Lower lobe of right lung (tissue), 2 donors: Measurements from ENCODE around the gene RAPGEF2. TPM values are rescaled to one million over a fixed set of nuclear protein-coding genes. Genes with fewer than 3 reads are reported as not detected.
"Not testable (repeated sequence)": the region's sequence is repeated elsewhere in the genome, so short reads cannot be mapped to it uniquely, and the experiment has no call there.

Source experiments
- ATAC-seq, 2 donors: fragments of 200-7000 bp; cut with Tn5 transposase; one replicate each; pipeline ENCODE4 v1.9.1; 2020 to 2022; ENCODE audit warnings: mild to moderate bottlenecking in 2 of 2, moderate library complexity in 2 of 2
- DNase-seq: peaks from one replicate; pipeline ENCODE4 v3.0.0-alpha.2; 2020
- H3K27ac ChIP-seq: fragments of 200-600 bp; one replicate; pipeline ENCODE4 v1.8.0; 2022
- H3K27me3 ChIP-seq: fragments of 200-600 bp; one replicate; pipeline ENCODE4 v1.8.0; 2022; ENCODE audit warnings: low read depth
- H3K36me3 ChIP-seq: fragments of 200-600 bp; one replicate; pipeline ENCODE4 v1.8.0; 2022; ENCODE audit warnings: mild to moderate bottlenecking
- H3K4me1 ChIP-seq: fragments of 200-600 bp; one replicate; pipeline ENCODE4 v1.8.0; 2022
- H3K4me3 ChIP-seq: fragments of 200-600 bp; one replicate; pipeline ENCODE4 v1.8.0; 2022; ENCODE audit warnings: mild to moderate bottlenecking
- H3K9me3 ChIP-seq: fragments of 200-600 bp; one replicate; pipeline ENCODE4 v1.8.0; 2022
- CTCF ChIP-seq: fragments of 200-600 bp; IDR thresholded peaks from one replicate; pipeline ENCODE4 v1.8.0; 2022; ENCODE audit warnings: antibody characterized with exemption, mild to moderate bottlenecking
- intact Hi-C: fragments of 100-400 bp; cut with DNase I; formaldehyde crosslinking; loops from one replicate; pipeline ENCODE4 v1.11.0; 2022
- total RNA-seq: library from RNA; stranded (reverse); fragmentation: NEBNext Ultra II Directional; extraction: Animal tissue kit (Norgen Biotek cat#: 25700); gene quantifications from one replicate; pipeline ENCODE4 v1.2.1, GENCODE V29; 2021
- donor health status: DM: no; HTN: yes; CAD: no; lungs with severe emphysema.

Gene RAPGEF2
- total RNA-seq, 1 donor from 2014 or later: 66.4 TPM

GRCh38 chr4:159110961-159111360 is 8.1 kb downstream of the RAPGEF2 start:
- no peak overlapping the region for H3K27ac ChIP-seq
- no peaks in the 10 kb centered on the region for H3K9me3 ChIP-seq
- H3K36me3 ChIP-seq: no peaks in the 10 kb centered on the region
- ATAC-seq (no peak), DNase-seq (no peak)
- H3K27me3 ChIP-seq: no peaks in the 10 kb centered on the region
- no peak for TF ChIP-seq CTCF
- H3K4me3 ChIP-seq: no peak overlapping the region
- H3K4me1 ChIP-seq: peaks cover 29% of the 10 kb centered on the region
- intact Hi-C loops: no loop called here

GRCh38 chr4:159111416-159111815 is 8.5 kb downstream of the RAPGEF2 start:
- no peaks in the 10 kb centered on the region for H3K9me3 ChIP-seq
- H3K27ac ChIP-seq: no peak overlapping the region
- no peak for ATAC-seq
- peaks cover 24% of the 10 kb centered on the region for H3K4me1 ChIP-seq
- no peak for DNase-seq
- no peak overlapping the region for H3K4me3 ChIP-seq
- intact Hi-C loops: no loop called here
- no peaks in the 10 kb centered on the region for H3K27me3 ChIP-seq
- H3K36me3 ChIP-seq: no peaks in the 10 kb centered on the region
- no peak for TF ChIP-seq CTCF

DNA sequence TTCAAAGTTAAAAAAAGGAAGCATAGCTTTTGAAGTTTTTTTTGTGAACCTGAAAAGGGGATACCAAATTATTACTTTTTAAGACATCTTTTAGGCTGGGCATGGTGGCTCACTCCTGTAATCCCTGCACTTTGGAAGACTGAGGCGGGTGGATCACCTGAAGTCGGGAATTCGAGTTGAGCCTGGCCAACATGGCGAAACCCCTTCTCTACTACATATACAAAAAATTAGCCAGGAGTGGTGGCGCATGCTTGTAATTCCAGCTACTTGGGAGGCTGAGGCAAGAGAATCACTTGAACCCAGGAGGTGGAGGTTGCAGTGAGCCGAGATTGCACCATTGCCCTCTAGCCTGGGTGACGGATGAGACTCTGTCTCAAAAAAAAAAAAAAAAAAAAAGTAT is 10.5 kb downstream of the RAPGEF2 start:
- DNase-seq, H3K4me1 ChIP-seq, ATAC-seq, H3K9me3 ChIP-seq, H3K27ac ChIP-seq, H3K36me3 ChIP-seq, H3K27me3 ChIP-seq, intact Hi-C loops, H3K4me3 ChIP-seq: not testable (repeated sequence)

DNA sequence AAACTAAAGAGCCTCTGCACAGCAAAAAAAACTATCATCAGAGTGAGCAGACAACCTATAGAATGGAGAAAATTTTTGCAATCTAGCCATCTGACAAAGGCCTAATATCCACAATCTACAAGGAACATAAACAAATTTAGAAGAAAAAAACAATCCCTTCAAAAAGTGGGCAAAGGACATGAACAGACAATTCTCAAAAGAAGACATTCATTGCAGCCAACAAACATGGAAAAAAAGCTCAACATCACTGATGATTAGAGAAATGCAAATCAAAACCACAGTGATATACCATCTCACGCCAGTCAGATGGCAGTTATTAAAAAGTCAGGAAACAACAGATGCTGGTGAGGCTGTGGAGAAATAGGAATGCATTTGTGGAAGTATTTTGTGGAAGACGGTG is 13.2 kb downstream of the RAPGEF2 start:
- H3K9me3 ChIP-seq, DNase-seq, H3K4me1 ChIP-seq, H3K27me3 ChIP-seq, H3K36me3 ChIP-seq, ATAC-seq, H3K4me3 ChIP-seq, intact Hi-C loops, H3K27ac ChIP-seq: not testable (repeated sequence)

- H3K9me3 ChIP-seq, H3K4me3 ChIP-seq, H3K4me1 ChIP-seq, DNase-seq, H3K27me3 ChIP-seq, H3K27ac ChIP-seq, intact Hi-C loops, H3K36me3 ChIP-seq, ATAC-seq: not testable (repeated sequence)
These were observed 13.8 kb downstream of the RAPGEF2 start for GRCh38 chr4:159116693-159117092.

DNA sequence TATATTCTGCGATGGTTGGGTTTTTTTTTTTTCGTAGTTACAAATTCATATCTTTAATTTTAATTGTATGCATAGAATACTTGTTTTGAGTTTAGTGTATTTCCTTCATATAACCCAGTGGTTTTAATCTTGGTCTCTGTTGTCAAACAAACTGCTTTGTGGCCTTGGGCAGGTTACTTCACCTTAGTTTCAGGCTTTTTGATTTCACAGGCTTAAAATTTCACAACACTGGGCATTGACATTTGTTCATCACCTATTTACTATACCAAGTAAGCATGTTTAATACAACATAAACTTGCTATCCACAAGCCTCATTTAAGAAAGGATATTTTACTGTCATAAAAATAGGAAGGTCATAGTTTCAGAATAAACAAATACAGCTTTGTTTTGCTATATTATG is 14.7 kb downstream of the RAPGEF2 start:
- Histone ChIP-seq H3K27ac (no peak overlapping the region), H3K4me1 (peaks cover 7% of the 10 kb centered on the region), H3K4me3 (no peak overlapping the region), H3K9me3 (no peaks in the 10 kb centered on the region), H3K36me3 (no peaks in the 10 kb centered on the region), H3K27me3 (no peaks in the 10 kb centered on the region)
- intact Hi-C loops: no loop called here
- ATAC-seq: no peak
- no peak for DNase-seq
- TF ChIP-seq CTCF: no peak

DNA sequence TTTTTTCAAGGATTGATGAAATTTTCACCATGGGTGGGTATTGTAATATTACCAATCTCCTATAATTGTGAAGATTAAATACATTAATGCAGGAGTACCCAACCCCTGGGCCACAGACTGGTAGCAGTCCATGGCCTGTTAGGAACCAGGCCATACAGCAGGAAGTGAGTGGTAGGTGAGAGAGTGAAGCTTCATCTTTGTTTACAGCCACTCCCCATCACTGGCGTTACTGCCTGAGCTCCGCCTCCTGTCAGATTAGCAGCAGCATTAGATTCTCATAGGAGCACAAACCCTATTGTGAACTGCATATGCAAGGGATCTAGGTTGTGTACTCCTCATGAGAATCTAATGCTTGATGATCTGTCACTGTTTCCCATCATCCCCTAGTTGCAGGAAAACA is 15.1 kb downstream of the RAPGEF2 start:
- peak in 1 of 2 donors; percentile 28 for ATAC-seq
- Histone ChIP-seq H3K27me3 (no peaks in the 10 kb centered on the region), H3K9me3 (no peaks in the 10 kb centered on the region), H3K36me3 (no peaks in the 10 kb centered on the region), H3K27ac (no peak overlapping the region), H3K4me1 (peaks cover 7% of the 10 kb centered on the region), H3K4me3 (no peak overlapping the region)
- no peak for TF ChIP-seq CTCF
- intact Hi-C loops: no loop called here
- no peak for DNase-seq
